HEK293 (cell line): Measurements from ENCODE around the gene MYRIP.
"Not testable (repeated sequence)": the region's sequence is repeated elsewhere in the genome, so short reads cannot be mapped to it uniquely, and the experiment has no call there.

Source experiments
- CTCF ChIA-PET: fragments of 350-600 bp; formaldehyde crosslinking; extraction: SDS; loops from one replicate; lab custom pipeline; 2021; ENCODE audit warnings: antibody characterized with exemption; lab: Yijun Ruan, JAX
- POLR2A ChIA-PET: fragments of 300-600 bp; formaldehyde crosslinking; extraction: SDS; loops from one replicate; lab custom pipeline; 2020; ENCODE audit warnings: antibody characterized with exemption, inconsistent platforms; lab: Yijun Ruan, JAX
- H3K27ac ChIP-seq: fragments of 200-500 bp; sonication (Bioruptor generic); 2 replicates; pipeline ENCODE4 v1.5.1; 2014; ENCODE audit warnings: low read depth, low read length, control low read depth, inconsistent platforms; ENCODE audit errors: extremely low read depth
- H3K36me3 ChIP-seq, 2 experiments: fragments of 200-500 bp in 1 of 2; sonication (Bioruptor generic) in 1 of 2; 1 replicate in 1 of 2; 2 replicates in 1 of 2; pipeline ENCODE4 v1.5.1; 2014 to 2017; ENCODE audit warnings: inconsistent platforms in 2 of 2, low read length in 2 of 2; ENCODE audit not compliant: control insufficient read depth in 2 of 2, insufficient read depth in 1 of 2
- H3K4me1 ChIP-seq: fragments of 200-500 bp; sonication (Bioruptor generic); 2 replicates; pipeline ENCODE4 v1.5.1; 2014; ENCODE audit warnings: mild to moderate bottlenecking, low read length, inconsistent platforms; ENCODE audit not compliant: control insufficient read depth, insufficient read depth
- H3K4me3 ChIP-seq: 2 replicates; pipeline ENCODE4 v1.5.1; 2011; ENCODE audit warnings: low read depth, mild to moderate bottlenecking, control low read depth, low read length, moderate library complexity
- H3K9me3 ChIP-seq: fragments of 200-500 bp; sonication (Bioruptor generic); 2 replicates; pipeline ENCODE4 v1.5.1; 2014; ENCODE audit warnings: low read depth, low read length, inconsistent platforms; ENCODE audit not compliant: control insufficient read depth, insufficient read depth
- BCL11B ChIP-seq: fragments of 450-650 bp; formaldehyde crosslinking; IDR thresholded peaks from 2 replicates; pipeline ENCODE4 v1.5.1; 2016; ENCODE audit warnings: low read depth, missing biosample characterization, missing genetic modification characterization
- FEZF1 ChIP-seq: fragments of 450-650 bp; formaldehyde crosslinking; IDR thresholded peaks from 2 replicates; pipeline ENCODE4 v1.5.1; 2016; ENCODE audit warnings: missing biosample characterization, missing genetic modification characterization
- GLIS1 ChIP-seq: fragments of 450-650 bp; formaldehyde crosslinking; IDR thresholded peaks from 2 replicates; pipeline ENCODE4 v1.5.1; 2016; ENCODE audit warnings: missing biosample characterization, missing genetic modification characterization
- INSM2 ChIP-seq: fragments of 450-650 bp; formaldehyde crosslinking; IDR thresholded peaks from 2 replicates; pipeline ENCODE4 v1.5.1; 2016; ENCODE audit warnings: missing biosample characterization, missing genetic modification characterization
- KLF1 ChIP-seq: fragments of 450-650 bp; formaldehyde crosslinking; IDR thresholded peaks from 2 replicates; pipeline ENCODE4 v1.5.1; 2016; ENCODE audit warnings: missing biosample characterization, missing genetic modification characterization
- MZF1 ChIP-seq: fragments of 450-650 bp; formaldehyde crosslinking; IDR thresholded peaks from 2 replicates; pipeline ENCODE4 v1.5.1; 2017; ENCODE audit warnings: missing biosample characterization, missing genetic modification characterization, borderline replicate concordance
- OVOL3 ChIP-seq: fragments of 450-650 bp; formaldehyde crosslinking; IDR thresholded peaks from 2 replicates; pipeline ENCODE4 v1.5.1; 2016; ENCODE audit warnings: missing biosample characterization, missing genetic modification characterization
- PRDM1 ChIP-seq: fragments of 450-650 bp; formaldehyde crosslinking; IDR thresholded peaks from 2 replicates; pipeline ENCODE4; 2016; ENCODE audit warnings: missing biosample characterization, missing genetic modification characterization
- ZNF155 ChIP-seq: fragments of 450-650 bp; formaldehyde crosslinking; IDR thresholded peaks from 2 replicates; pipeline ENCODE4 v1.5.1; 2016; ENCODE audit warnings: missing biosample characterization, missing genetic modification characterization
- ZNF16 ChIP-seq: fragments of 450-650 bp; formaldehyde crosslinking; IDR thresholded peaks from 2 replicates; pipeline ENCODE4 v1.5.1; 2016; ENCODE audit warnings: low read depth, missing biosample characterization, missing genetic modification characterization
- ZNF354C ChIP-seq: fragments of 450-650 bp; formaldehyde crosslinking; IDR thresholded peaks from 2 replicates; pipeline ENCODE4 v1.5.1; 2016; ENCODE audit warnings: missing biosample characterization, missing genetic modification characterization, low read depth, borderline replicate concordance
- ZNF510 ChIP-seq: fragments of 450-650 bp; formaldehyde crosslinking; IDR thresholded peaks from 2 replicates; pipeline ENCODE4 v1.5.1; 2018; ENCODE audit warnings: mild to moderate bottlenecking, missing genetic modification characterization, missing biosample characterization; ENCODE audit not compliant: insufficient replicate concordance
- ZNF548 ChIP-seq: fragments of 450-650 bp; formaldehyde crosslinking; IDR thresholded peaks from 2 replicates; pipeline ENCODE4 v1.5.1; 2016; ENCODE audit warnings: missing biosample characterization, missing genetic modification characterization
- ZNF549 ChIP-seq: fragments of 450-650 bp; IDR thresholded peaks from 2 replicates; pipeline ENCODE4 v1.5.1; 2018; ENCODE audit warnings: missing biosample characterization, missing genetic modification characterization, mild to moderate bottlenecking, inconsistent platforms, moderate library complexity
- ZNF623 ChIP-seq: fragments of 450-650 bp; formaldehyde crosslinking; IDR thresholded peaks from 2 replicates; pipeline ENCODE4 v1.5.1; 2016; ENCODE audit warnings: missing biosample characterization, missing genetic modification characterization
- ZNF660 ChIP-seq: fragments of 450-650 bp; IDR thresholded peaks from 2 replicates; pipeline ENCODE4 v1.5.1; 2018; ENCODE audit warnings: missing biosample characterization, mild to moderate bottlenecking, missing genetic modification characterization
- ZNF670 ChIP-seq: fragments of 450-650 bp; formaldehyde crosslinking; IDR thresholded peaks from 2 replicates; pipeline ENCODE4 v1.5.1; 2016; ENCODE audit warnings: missing biosample characterization, missing genetic modification characterization, low read depth
- ZNF692 ChIP-seq: fragments of 450-650 bp; formaldehyde crosslinking; IDR thresholded peaks from 2 replicates; pipeline ENCODE4 v1.5.1; 2016; ENCODE audit warnings: missing biosample characterization, missing genetic modification characterization
- ZNF843 ChIP-seq: fragments of 450-650 bp; formaldehyde crosslinking; IDR thresholded peaks from 2 replicates; pipeline ENCODE4 v1.5.1; 2016; ENCODE audit warnings: missing biosample characterization, missing genetic modification characterization
- ZSCAN30 ChIP-seq: fragments of 450-650 bp; IDR thresholded peaks from 2 replicates; pipeline ENCODE4 v1.5.1; 2018; ENCODE audit warnings: missing biosample characterization, mild to moderate bottlenecking, missing genetic modification characterization, moderate library complexity
- TF ChIP-seq, protein P1 (sequence below): fragments of 450-650 bp; formaldehyde crosslinking; optimal IDR thresholded peaks from 2 replicates; pipeline ENCODE3; 2016; ENCODE audit warnings: missing biosample characterization, mild to moderate bottlenecking, missing genetic modification characterization
- TF ChIP-seq, protein P2 (sequence below): fragments of 450-650 bp; formaldehyde crosslinking; IDR thresholded peaks from 2 replicates; pipeline ENCODE4 v1.5.0; 2017; ENCODE audit warnings: missing biosample characterization, missing genetic modification characterization, borderline replicate concordance

Gene MYRIP

DNA sequence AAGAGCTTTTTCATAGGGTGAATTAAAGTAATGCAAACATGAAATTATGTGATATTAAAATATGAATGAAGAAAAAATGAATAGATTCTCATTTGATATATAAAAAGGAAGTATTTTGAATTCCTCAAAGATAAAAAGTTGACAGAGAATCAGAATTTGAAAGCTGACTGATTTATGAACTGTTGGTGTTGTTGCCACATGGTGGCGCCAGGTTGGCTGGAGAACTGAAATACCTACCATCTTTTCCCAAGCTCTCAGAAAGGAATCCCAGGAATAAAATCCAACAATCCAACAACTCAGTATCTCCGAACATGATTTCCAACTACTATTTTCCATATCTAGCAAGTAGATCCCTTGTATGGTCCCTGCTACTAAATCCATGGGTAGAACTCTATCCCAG is 3.1 kb downstream of the MYRIP start (continued):
- TF ChIP-seq ZNF549 (tag by site-specific recombination) = no peak
- no peak for TF ChIP-seq ZNF660 (tag by site-specific recombination)
- TF ChIP-seq ZNF16 (tag by site-specific recombination) = no peak

DNA sequence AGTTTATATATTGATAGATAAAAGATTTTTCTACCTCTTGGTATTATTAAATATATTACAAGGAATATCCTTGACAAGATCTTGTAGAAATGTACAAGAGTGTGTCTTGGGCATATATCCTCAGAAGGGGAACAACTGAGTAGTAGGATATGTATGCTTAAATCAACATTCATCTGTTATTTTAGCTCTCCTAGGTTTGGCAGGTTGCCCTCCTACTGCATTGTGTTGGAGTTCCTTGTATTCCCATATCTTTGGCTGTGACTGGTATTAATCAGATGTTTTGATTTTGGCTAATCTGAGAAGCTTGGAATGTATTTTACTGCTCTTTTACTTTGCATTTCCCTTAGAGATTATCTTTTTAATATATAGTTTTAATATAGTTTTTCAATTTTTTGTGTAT is 4.6 kb downstream of the MYRIP start:
- Histone ChIP-seq H3K4me1 (no peaks in the 10 kb centered on the region), H3K9me3 (no peaks in the 10 kb centered on the region), H3K27ac (no peak overlapping the region), H3K4me3 (no peak overlapping the region), H3K36me3 (no peaks in the 10 kb centered on the region)
- no peak for TF ChIP-seq ZNF548
- TF ChIP-seq GLIS1 = peak; percentile 9; the same call in 1 of the 2 replicates
- ChIA-PET POLR2A (no interaction called here), CTCF (interaction anchor here (0.6 to 0.9 kb wide), 4 partner anchors 231 to 366 kb away, joined by 3 to 4 read pairs (median 3); no protein-coding TSS in a partner anchor)

- ChIA-PET POLR2A (no interaction called here), CTCF (no interaction called here)
- no peaks in the 10 kb centered on the region for H3K9me3 ChIP-seq
- no peaks in the 10 kb centered on the region for H3K36me3 ChIP-seq
- no peaks in the 10 kb centered on the region for H3K4me1 ChIP-seq
- H3K4me3 ChIP-seq = no peak overlapping the region
- H3K27ac ChIP-seq = no peak overlapping the region
- no peak for TF ChIP-seq PRDM1
- no peak for TF ChIP-seq OVOL3 (tag by site-specific recombination)
- TF ChIP-seq MZF1 (tag by site-specific recombination) = no peak
- no peak for TF ChIP-seq ZNF155 (tag by site-specific recombination)
- no peak for TF ChIP-seq KLF1 (tag by site-specific recombination)
- no peak for TF ChIP-seq FEZF1
- TF ChIP-seq ZNF510 (tag by site-specific recombination) = no peak
- TF ChIP-seq ZNF843 (tag by site-specific recombination) = no peak
- no peak for TF ChIP-seq ZNF692 (tag by site-specific recombination)
- no peak for TF ChIP-seq BCL11B (tag by site-specific recombination)
- no peak for TF ChIP-seq ZNF354C (tag by site-specific recombination)
- TF ChIP-seq, protein P1, sequence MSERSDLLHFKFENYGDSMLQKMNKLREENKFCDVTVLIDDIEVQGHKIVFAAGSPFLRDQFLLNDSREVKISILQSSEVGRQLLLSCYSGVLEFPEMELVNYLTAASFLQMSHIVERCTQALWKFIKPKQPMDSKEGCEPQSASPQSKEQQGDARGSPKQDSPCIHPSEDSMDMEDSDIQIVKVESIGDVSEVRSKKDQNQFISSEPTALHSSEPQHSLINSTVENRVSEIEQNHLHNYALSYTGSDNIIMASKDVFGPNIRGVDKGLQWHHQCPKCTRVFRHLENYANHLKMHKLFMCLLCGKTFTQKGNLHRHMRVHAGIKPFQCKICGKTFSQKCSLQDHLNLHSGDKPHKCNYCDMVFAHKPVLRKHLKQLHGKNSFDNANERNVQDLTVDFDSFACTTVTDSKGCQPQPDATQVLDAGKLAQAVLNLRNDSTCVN (tag by site-specific recombination) = no peak
- TF ChIP-seq, protein P2, sequence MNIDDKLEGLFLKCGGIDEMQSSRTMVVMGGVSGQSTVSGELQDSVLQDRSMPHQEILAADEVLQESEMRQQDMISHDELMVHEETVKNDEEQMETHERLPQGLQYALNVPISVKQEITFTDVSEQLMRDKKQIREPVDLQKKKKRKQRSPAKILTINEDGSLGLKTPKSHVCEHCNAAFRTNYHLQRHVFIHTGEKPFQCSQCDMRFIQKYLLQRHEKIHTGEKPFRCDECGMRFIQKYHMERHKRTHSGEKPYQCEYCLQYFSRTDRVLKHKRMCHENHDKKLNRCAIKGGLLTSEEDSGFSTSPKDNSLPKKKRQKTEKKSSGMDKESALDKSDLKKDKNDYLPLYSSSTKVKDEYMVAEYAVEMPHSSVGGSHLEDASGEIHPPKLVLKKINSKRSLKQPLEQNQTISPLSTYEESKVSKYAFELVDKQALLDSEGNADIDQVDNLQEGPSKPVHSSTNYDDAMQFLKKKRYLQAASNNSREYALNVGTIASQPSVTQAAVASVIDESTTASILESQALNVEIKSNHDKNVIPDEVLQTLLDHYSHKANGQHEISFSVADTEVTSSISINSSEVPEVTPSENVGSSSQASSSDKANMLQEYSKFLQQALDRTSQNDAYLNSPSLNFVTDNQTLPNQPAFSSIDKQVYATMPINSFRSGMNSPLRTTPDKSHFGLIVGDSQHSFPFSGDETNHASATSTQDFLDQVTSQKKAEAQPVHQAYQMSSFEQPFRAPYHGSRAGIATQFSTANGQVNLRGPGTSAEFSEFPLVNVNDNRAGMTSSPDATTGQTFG (tag by site-specific recombination) = no peak
- no peak for TF ChIP-seq INSM2 (tag by site-specific recombination)
- TF ChIP-seq ZNF623 = no peak
- TF ChIP-seq ZNF670 (tag by site-specific recombination) = no peak
- no peak for TF ChIP-seq ZSCAN30
Measured at GRCh38 chr3:39819899-39820298, 10.5 kb downstream of the MYRIP start.

GRCh38 chr3:39833764-39834163 is 24.4 kb downstream of the MYRIP start:
- H3K36me3 ChIP-seq, H3K27ac ChIP-seq, H3K9me3 ChIP-seq, H3K4me1 ChIP-seq, H3K4me3 ChIP-seq, POLR2A ChIA-PET, CTCF ChIA-PET: not testable (repeated sequence)
